ENCODE results near the gene TBRG1.

The TBRG1 gene

DNA sequence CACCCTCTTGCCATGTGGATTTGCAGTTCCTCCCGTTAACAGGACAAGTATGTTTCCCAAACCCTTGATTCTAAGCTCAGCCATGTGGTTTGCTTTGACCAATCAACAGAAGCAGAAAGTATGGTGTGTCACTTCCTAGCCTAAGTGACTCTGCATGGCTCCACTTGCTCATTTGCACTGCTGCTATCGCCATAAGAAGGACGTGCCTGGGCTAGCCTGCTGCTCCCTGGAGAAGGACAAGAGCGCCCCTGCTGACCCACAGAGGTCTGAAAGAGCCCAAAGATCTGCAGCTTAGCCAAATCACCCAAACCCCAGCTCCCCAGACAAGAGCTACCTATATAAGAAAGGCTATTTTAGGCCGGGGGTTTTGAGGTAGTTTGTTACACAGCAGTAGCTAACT, 18.0 kb downstream of the TBRG1 start:
- Mint-ChIP-seq H3K4me1 (peaks cover 11% of the 10 kb centered on the region), H3K9me3 (no peaks in the 10 kb centered on the region), H3K4me3 (no peak overlapping the region), H3K27me3 (no peaks in the 10 kb centered on the region), H3K27ac (no peak overlapping the region), H3K36me3 (peaks cover 24% of the 10 kb centered on the region)
- no peak for ATAC-seq

DNA sequence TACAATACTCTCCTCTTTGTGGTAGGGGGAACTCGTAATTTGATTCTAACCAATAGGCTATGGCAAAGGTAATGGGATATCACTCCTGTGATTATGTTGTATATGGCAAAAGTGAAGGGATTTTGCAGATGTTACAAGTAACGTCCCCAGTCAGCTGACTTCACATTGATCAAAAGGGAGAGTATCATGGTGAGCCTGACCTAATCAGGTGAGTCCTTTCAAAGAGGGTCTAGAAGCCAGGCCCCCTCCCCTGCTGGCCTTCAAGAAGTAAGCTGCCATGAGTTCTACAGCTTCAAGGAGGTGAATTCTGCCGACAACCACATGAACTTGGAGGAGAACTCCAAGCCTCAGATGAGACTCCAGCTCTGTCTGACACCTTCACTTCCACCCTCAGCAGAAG, 20.0 kb downstream of the TBRG1 start:
- H3K27me3 Mint-ChIP-seq, result no peaks in the 10 kb centered on the region
- H3K9me3 Mint-ChIP-seq, result no peaks in the 10 kb centered on the region
- H3K4me3 Mint-ChIP-seq, result no peak overlapping the region
- no peak for ATAC-seq
- peaks cover 9% of the 10 kb centered on the region for H3K36me3 Mint-ChIP-seq
- peaks cover 20% of the 10 kb centered on the region for H3K4me1 Mint-ChIP-seq
- H3K27ac Mint-ChIP-seq, result no peak overlapping the region

DNA sequence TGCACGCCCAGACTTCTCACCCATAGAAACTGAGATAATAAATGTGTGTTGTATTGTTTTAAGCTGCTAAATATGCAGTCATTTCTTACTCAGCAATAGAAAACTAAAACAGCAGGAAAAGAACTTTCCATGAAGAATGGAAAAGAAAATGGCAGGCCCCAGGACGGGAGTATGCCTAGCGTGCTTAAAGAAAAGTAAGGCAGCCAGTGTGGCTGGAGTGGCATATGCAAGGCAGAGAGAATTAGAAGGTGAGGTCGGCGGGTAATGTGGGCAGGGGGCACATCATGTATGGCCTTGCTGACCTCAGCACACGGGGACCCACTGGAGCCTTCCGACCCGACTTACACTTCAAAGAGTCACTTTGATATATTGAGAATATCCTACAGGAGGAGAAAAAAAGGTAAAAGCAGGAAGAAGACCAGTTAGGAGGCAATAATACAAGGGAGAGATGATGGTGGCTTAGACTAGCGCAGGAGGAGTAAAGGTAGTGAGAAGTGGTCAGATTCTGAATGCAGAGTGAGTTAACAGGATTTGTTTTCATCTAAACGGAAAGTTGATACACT, 20.5 kb downstream of the TBRG1 start:
- no peak overlapping the region for H3K4me3 Mint-ChIP-seq
- no peak for ATAC-seq
- H3K4me1 Mint-ChIP-seq, result peaks cover 20% of the 10 kb centered on the region
- no peaks in the 10 kb centered on the region for H3K27me3 Mint-ChIP-seq
- H3K9me3 Mint-ChIP-seq, result no peaks in the 10 kb centered on the region
- H3K36me3 Mint-ChIP-seq, result peaks cover 4% of the 10 kb centered on the region
- H3K27ac Mint-ChIP-seq, result no peak overlapping the region

DNA sequence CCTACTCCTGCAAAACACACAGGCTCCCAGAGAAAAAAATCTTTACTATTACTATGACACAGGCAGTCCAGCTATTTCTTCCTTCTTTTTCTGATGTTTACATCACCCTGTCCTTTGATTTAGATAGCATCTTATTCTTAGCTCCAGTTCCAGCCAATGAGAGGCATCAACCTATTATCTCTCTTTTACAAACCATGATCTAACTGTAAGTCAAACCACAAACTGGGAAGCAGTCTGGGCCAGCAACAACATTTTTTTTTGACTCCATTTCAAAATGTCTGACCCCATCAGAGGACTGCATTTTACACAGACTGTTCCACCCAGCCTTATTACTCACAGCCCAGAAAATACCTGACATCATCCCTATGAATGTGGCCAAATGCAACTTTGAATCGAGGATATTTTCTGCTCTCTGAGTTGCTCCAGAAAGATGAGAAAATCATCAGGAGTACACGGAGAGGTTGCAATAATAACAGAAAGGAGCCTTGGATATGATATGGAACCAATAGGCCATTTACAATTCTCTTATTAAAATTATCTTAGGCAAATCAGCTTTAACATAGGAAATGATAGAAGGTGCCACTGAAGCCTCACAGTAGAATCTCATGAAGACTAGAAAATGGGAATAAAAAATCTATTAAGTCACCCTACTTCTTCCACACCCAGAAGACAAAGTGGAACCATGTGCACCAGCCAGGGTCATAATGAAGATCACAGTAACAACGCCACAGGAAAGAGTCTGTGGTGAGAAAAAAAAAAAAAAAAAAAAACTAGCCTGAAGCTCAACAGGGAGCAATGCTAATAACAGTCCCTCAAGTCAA, 21.2 kb downstream of the TBRG1 start:
- Mint-ChIP-seq H3K4me1 (peaks cover 20% of the 10 kb centered on the region), H3K36me3 (peaks cover 4% of the 10 kb centered on the region), H3K27ac (no peak overlapping the region), H3K27me3 (no peaks in the 10 kb centered on the region), H3K9me3 (no peaks in the 10 kb centered on the region), H3K4me3 (no peak overlapping the region)
- no peak for ATAC-seq

DNA sequence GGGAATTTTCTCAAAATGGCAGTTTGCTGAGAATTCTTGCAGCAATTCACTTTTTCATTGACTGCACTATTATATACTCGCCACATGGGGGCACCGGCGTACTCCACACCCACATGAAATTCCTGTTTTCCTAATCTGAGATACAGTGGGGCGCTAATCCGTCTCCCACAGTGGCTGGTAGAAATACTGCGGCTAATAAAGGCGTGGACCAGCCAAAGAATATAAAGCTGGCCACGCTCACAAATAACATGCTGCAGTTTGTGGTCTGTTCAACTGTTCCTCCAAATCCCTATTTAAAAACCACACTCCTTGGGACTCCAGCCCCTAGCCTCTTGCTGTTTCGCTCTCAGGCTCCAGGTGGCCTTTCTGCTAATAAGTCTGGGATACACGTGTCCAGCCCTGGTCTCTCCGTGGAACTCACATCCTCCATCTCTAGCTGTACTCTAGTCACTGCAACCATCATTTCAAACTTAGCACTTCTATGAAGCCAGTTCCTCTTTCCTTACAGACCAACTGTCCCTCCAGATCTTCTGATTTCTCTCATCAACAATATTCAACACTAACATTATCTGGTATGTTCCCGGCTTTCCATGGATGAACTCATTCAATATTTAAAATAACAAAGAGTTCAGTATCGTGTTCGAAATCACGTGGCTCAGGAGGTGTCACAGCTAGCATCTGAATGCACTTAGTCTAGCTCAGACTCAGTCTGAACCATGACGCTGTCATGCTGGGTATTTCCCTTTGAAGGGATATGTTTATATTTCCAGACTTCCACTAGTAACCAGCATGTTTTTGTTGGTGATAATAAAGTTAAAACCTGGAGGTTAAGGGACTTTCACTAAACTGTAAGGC, 22.0 kb downstream of the TBRG1 start:
- peaks cover 20% of the 10 kb centered on the region for H3K4me1 Mint-ChIP-seq
- H3K9me3 Mint-ChIP-seq, result no peaks in the 10 kb centered on the region
- peak; percentile 48 for ATAC-seq
- H3K36me3 Mint-ChIP-seq, result peaks cover 4% of the 10 kb centered on the region
- peak overlapping the region; percentile 16 for H3K27ac Mint-ChIP-seq
- H3K4me3 Mint-ChIP-seq, result no peak overlapping the region
- H3K27me3 Mint-ChIP-seq, result no peaks in the 10 kb centered on the region

DNA sequence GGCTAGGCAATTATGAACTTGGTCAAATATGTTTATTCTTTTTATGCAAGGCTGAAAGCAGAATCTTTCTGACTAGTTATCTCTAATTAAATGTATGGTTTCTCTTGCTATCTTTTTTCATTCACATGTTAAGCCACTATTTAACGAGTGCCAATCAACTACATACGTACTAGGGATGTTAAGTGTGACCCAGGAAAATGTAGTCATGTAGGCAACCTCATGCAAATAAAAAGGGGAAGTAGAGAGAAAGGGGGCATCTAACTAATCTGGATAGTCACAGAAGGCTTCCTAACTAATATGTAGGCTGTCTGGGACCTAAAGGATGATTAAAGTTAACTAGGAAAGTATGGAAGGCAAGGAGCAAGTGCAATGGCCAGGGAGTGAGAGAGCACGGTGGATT, 23.5 kb downstream of the TBRG1 start:
- Mint-ChIP-seq H3K36me3 (no peaks in the 10 kb centered on the region), H3K4me1 (peaks cover 20% of the 10 kb centered on the region), H3K27ac (no peak overlapping the region), H3K27me3 (no peaks in the 10 kb centered on the region), H3K4me3 (no peak overlapping the region), H3K9me3 (no peaks in the 10 kb centered on the region)
- peak; percentile 70 for ATAC-seq

DNA sequence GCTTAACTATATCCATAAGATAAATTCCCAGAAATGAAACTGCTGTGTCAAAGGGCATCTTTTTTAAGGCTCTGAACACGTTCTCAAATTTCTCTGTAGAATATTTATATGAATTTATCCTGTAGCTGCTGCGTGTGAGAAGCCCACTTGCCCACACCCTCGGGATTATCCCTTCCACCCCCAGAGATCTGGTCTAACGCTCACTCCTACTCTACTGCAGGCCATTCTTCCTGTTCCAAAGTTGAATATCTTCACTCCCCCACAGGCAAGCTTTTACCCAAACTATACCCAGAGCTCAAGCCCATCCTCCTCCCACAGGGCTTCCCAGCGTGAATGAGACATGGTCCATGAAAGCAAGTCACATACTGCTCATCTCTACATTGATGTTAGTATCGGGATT, 25.9 kb downstream of the TBRG1 start:
- Mint-ChIP-seq H3K9me3 (no peaks in the 10 kb centered on the region), H3K36me3 (peaks cover 19% of the 10 kb centered on the region), H3K27me3 (no peaks in the 10 kb centered on the region), H3K4me3 (no peak overlapping the region), H3K4me1 (peaks cover 20% of the 10 kb centered on the region), H3K27ac (no peak overlapping the region)
- ATAC-seq, result no peak

DNA sequence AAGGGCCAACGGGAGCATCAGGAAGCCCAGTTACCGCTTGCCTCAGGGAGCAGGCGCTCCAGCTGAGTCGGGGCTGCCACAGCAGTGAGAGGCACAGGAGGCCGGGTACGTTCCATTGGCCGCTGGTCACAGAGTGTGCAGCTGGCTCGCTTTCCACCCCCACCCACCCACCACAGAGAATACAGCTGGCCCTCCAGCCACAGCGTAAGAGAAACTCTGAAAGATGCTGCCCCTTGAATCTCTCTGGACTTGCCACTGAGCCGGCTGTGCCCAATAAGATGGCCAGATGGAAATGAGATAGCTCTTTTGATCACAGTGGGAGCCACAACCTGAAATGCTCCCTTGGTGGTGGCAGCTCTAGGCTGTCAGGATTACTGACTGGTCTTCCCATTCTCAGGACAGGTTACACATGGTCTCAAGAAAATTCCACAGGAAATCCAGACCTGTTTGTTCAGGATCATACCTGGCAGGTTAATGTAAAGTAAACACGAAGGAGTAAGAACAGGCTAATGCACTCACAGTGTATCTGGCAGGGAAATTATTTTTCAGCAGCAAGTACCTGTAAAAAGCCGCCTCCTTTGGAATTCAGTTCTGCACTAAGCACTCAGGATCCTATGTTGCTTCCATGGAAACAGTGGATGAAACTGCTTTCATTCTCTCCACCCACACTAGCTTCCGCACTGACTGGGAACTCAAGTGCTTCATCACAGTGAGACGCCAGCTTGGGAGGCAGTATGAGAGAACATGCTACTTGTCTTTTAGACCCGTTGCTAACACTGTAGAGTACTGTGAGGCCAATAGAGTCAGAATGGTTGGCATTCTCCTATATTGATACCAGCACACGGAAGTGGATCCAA, 34.3 kb downstream of the TBRG1 start:
- Mint-ChIP-seq H3K4me1 (no peaks in the 10 kb centered on the region), H3K27ac (no peak overlapping the region), H3K27me3 (no peaks in the 10 kb centered on the region), H3K4me3 (no peak overlapping the region), H3K9me3 (no peaks in the 10 kb centered on the region), H3K36me3 (peaks cover 25% of the 10 kb centered on the region)
- no peak for ATAC-seq

DNA sequence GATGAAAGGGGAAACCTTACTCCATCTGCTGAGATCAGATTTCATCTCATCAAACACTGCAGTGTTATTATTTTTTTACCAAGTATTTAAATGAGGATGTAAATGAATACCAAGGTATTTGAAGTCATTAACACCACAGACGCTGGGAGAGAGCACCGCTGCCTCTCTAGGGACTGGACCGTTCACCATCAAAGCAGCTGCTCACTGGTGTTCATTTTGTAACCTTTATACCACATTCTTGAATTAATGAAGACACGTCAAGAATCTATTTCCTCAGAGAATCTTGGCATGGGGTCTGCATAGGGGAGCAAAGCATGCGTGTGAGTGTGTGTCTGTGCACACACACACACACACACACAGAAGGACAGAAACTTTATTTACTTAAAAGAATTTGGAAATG, 35.2 kb downstream of the TBRG1 start:
- Mint-ChIP-seq H3K4me1 (no peaks in the 10 kb centered on the region), H3K27me3 (no peaks in the 10 kb centered on the region), H3K27ac (no peak overlapping the region), H3K36me3 (peaks cover 19% of the 10 kb centered on the region), H3K4me3 (no peak overlapping the region), H3K9me3 (no peaks in the 10 kb centered on the region)
- no peak for ATAC-seq

DNA sequence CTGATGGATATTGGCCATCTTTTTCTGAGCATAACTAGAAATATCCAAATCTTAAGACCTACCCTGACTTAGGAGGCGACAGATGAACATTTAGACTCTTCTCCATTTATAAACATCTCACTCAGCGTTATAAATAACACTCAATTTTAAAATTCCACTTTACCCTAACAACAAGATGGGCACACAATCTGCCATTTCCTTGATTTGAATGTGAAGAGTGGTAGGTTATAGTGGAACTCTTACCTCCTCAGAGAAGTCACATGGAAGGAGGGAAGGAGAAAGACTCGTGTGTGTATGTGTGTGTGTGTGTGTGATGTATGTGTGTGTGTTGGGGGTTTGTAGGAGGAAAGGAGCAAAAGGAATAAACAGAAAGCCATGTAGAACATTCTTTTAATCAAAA, 35.8 kb downstream of the TBRG1 start:
- Mint-ChIP-seq H3K9me3 (no peaks in the 10 kb centered on the region), H3K36me3 (peaks cover 13% of the 10 kb centered on the region), H3K27me3 (no peaks in the 10 kb centered on the region), H3K4me1 (no peaks in the 10 kb centered on the region), H3K27ac (no peak overlapping the region), H3K4me3 (no peak overlapping the region)
- ATAC-seq, result no peak

DNA sequence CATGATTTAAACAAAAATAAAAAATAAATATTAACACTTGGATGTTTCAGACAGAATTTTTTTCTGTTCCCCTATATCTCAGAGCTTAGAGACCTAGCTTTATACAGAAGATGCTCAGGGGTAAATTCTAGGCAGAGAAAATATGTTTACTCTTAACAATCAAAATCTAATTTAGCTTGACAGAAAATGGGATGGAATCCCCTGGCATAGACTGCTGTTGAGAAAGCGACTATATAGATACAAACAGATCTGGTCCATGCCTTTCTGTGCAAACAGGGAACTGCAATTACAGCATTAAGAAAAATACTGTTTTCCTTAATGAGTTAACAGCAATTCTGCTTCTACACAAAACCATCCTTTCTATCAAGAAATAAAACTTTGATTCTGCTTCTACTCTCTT, 36.3 kb downstream of the TBRG1 start:
- Mint-ChIP-seq H3K27me3 (no peaks in the 10 kb centered on the region), H3K4me3 (no peak overlapping the region), H3K27ac (no peak overlapping the region), H3K4me1 (no peaks in the 10 kb centered on the region), H3K9me3 (no peaks in the 10 kb centered on the region), H3K36me3 (peaks cover 12% of the 10 kb centered on the region)
- ATAC-seq, result no peak

DNA sequence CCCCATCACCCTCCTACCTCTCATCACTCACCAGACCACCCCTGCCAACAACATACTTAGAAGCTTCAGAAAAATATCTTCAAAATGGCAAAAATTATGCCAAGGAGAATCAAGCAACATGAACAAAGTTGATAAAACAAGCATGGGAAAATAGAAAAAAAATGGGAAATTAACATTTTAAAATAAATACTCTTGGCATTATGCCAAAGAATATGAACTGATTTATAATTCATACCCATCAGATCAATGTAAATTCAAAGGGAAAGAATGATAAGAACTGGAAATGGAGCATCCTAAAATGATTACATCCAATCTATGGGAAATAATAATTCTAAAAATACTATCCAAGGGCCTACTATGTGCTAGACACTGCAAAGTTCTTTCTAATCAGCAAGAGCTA, 38.9 kb downstream of the TBRG1 start:
- no peak for ATAC-seq
- no peaks in the 10 kb centered on the region for H3K9me3 Mint-ChIP-seq
- no peaks in the 10 kb centered on the region for H3K4me1 Mint-ChIP-seq
- H3K36me3 Mint-ChIP-seq, result peaks cover 12% of the 10 kb centered on the region
- no peak overlapping the region for H3K4me3 Mint-ChIP-seq
- H3K27me3 Mint-ChIP-seq, result no peaks in the 10 kb centered on the region
- no peak overlapping the region for H3K27ac Mint-ChIP-seq

DNA sequence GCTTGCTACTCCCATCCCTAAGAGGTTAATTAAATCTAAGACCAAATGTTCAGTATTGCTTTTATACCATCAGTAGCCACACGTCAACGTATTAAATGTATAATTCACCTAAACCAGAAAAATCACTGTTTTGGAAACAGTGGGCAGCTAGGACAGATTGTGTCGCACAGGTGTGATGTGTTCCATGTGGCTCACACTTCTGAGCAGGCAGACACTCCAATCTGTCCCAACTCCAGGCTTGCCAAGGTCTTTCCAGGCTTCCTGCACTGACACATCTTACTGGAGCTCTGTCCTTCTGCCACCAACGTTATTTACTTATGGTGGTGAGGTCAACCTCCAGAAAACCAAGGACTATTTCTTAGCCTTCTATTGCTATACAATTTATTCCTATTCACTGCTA, 39.4 kb downstream of the TBRG1 start:
- Mint-ChIP-seq H3K27ac (no peak overlapping the region), H3K27me3 (no peaks in the 10 kb centered on the region), H3K4me3 (no peak overlapping the region), H3K9me3 (no peaks in the 10 kb centered on the region), H3K4me1 (no peaks in the 10 kb centered on the region), H3K36me3 (peaks cover 12% of the 10 kb centered on the region)
- no peak for ATAC-seq

DNA sequence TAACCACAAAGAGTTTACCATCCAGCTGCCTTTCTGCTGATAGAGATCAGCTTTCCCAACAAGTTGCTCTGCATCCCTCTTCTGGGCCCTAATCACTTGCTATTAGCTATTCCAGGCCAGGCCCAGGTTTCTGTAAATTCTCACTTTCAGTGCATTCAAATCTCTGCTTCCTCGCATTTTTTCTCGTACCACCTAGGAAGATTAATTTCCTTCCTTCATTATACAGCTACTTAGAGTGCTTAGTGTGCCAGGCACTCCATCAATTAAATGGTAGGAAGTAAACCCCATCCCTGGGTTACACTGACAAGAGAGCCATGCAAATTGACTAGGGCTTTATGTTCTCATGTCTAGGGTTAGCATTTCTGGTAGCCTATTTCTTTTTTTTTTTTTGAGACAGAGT, 41.2 kb downstream of the TBRG1 start:
- H3K36me3 Mint-ChIP-seq, result peaks cover 6% of the 10 kb centered on the region
- no peak overlapping the region for H3K27ac Mint-ChIP-seq
- no peaks in the 10 kb centered on the region for H3K9me3 Mint-ChIP-seq
- no peaks in the 10 kb centered on the region for H3K4me1 Mint-ChIP-seq
- no peaks in the 10 kb centered on the region for H3K27me3 Mint-ChIP-seq
- no peak overlapping the region for H3K4me3 Mint-ChIP-seq
- ATAC-seq, result no peak

DNA sequence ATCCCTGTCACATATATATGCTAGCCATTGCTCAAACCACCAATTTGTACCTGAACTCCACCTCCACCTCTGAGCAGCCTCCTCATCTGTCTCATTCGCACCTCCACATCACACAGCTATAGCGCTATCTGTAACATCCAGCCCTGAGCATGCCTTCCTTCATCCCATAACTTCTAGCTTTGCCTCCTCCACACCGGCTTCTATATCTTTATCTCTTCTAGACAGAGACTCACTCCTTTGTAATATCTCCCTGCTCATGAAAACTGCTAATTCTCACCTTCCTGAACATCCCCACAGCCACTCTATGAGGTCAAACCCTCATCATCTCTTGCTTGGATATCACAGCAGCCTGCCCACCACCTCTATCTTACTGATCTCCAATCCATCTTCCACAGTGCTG, 44.9 kb downstream of the TBRG1 start:
- no peaks in the 10 kb centered on the region for H3K27me3 Mint-ChIP-seq
- ATAC-seq, result no peak
- H3K4me1 Mint-ChIP-seq, result peaks cover 9% of the 10 kb centered on the region
- no peaks in the 10 kb centered on the region for H3K9me3 Mint-ChIP-seq
- no peak overlapping the region for H3K27ac Mint-ChIP-seq
- no peaks in the 10 kb centered on the region for H3K36me3 Mint-ChIP-seq
- H3K4me3 Mint-ChIP-seq, result no peak overlapping the region
